T-cell (primary cell): Measurements from ENCODE around the gene RPS6KA2. TPM values are rescaled to one million over a fixed set of nuclear protein-coding genes. Genes with fewer than 3 reads are reported as not detected.

Source experiments
- ATAC-seq, 4 experiments: fragments of 200-7000 bp in 3 of 4; fragments of 150-1000 bp in 1 of 4; cut with Tn5 transposase; replicated peaks in 1 of 4; 1 replicate in 3 of 4; 2 replicates in 1 of 4; pipeline ENCODE4 v1.10.0; 2021; ENCODE audit warnings: moderate library complexity in 3 of 4, mild to moderate bottlenecking in 2 of 4, moderate number of reproducible peaks in 1 of 4
- CTCF ChIA-PET, 2 donors: fragments of 300-600 bp; sonication (Branson Sonifier 250); formaldehyde crosslinking; loops; one replicate each; lab custom pipeline; 2022; ENCODE audit warnings: antibody characterized with exemption in 2 of 2; lab: Charles Lee
- POLR2A ChIA-PET, 2 donors: fragments of 300-600 bp; sonication (Branson Sonifier 250); formaldehyde crosslinking; loops; one replicate each; lab custom pipeline; 2022; ENCODE audit warnings: antibody characterized with exemption in 2 of 2; lab: Charles Lee
- DNase-seq, 35 experiments: peaks; one replicate each; pipeline versions ENCODE4 v3.0.0 to v3.0.0-alpha.2; 2013 to 2023
- H3K27ac ChIP-seq: one replicate; pipeline ENCODE4 v1.5.1; 2013; ENCODE audit warnings: low read length
- H3K27me3 ChIP-seq, 2 experiments: replicated peaks in 1 of 2; 1 replicate in 1 of 2; 2 replicates in 1 of 2; pipeline versions ENCODE4 v1.6.1 to v1.7.0; 2013; ENCODE audit warnings: low read length in 1 of 2, mixed read lengths in 1 of 2; ENCODE audit not compliant: control insufficient read depth in 2 of 2, insufficient read depth in 2 of 2; ENCODE audit errors: extremely low read depth in 1 of 2
- H3K36me3 ChIP-seq, 2 donors: 1 replicate in 1 of 2; 2 replicates in 1 of 2; pipeline versions ENCODE4 v1.6.1 to v1.7.0; 2013; ENCODE audit warnings: low read length in 1 of 2; ENCODE audit not compliant: control insufficient read depth in 2 of 2, insufficient read depth in 1 of 2; ENCODE audit errors: extremely low read depth in 1 of 2
- H3K4me1 ChIP-seq, 2 experiments: 1 replicate in 1 of 2; 2 replicates in 1 of 2; pipeline versions ENCODE4 v1.6.1 to v1.7.0; 2013; ENCODE audit warnings: low read length in 2 of 2, mixed read lengths in 1 of 2; ENCODE audit not compliant: insufficient read depth in 2 of 2, control insufficient read depth in 1 of 2; ENCODE audit errors: extremely low read depth in 1 of 2
- H3K4me3 ChIP-seq, 2 donors: 1 replicate in 1 of 2; 2 replicates in 1 of 2; pipeline versions ENCODE4 v1.5.1 to v1.7.0; 2013; ENCODE audit warnings: mild to moderate bottlenecking in 2 of 2, low read length in 1 of 2, moderate library complexity in 1 of 2; ENCODE audit not compliant: control insufficient read depth in 1 of 2; ENCODE audit errors: extremely low read depth in 1 of 2
- H3K9me3 ChIP-seq: 2 replicates; pipeline ENCODE4 v1.7.0; 2013
- H3K27ac Mint-ChIP-seq, 2 donors: one replicate each; pipeline ENCODE4 v1.8.0; 2020 to 2021; ENCODE audit warnings: mild to moderate bottlenecking in 2 of 2, mixed read lengths in 2 of 2
- H3K27me3 Mint-ChIP-seq, 2 donors: one replicate each; pipeline ENCODE4 v1.8.0; 2021 to 2022; ENCODE audit warnings: mixed read lengths in 2 of 2
- H3K36me3 Mint-ChIP-seq: one replicate; pipeline ENCODE4 v1.8.0; 2021; ENCODE audit warnings: mixed read lengths
- H3K4me1 Mint-ChIP-seq, 3 donors: one replicate each; pipeline ENCODE4 v1.8.0; 2020 to 2022; ENCODE audit warnings: mixed read lengths in 3 of 3, mild to moderate bottlenecking in 1 of 3
- H3K4me3 Mint-ChIP-seq, 3 donors: one replicate each; pipeline ENCODE4 v1.8.0; 2020 to 2022; ENCODE audit warnings: mild to moderate bottlenecking in 3 of 3, mixed read lengths in 3 of 3, moderate library complexity in 3 of 3
- H3K9me3 Mint-ChIP-seq, 3 donors: one replicate each; pipeline ENCODE4 v1.8.0; 2020 to 2022; ENCODE audit warnings: mixed read lengths in 3 of 3
- WGBS: methylation state at CpG from one replicate; pipeline ENCODE4 v1.1.5; 2013; ENCODE audit warnings: missing lambda C conversion rate; ENCODE audit not compliant: insufficient coverage; 5-methylcytosine and 5-hydroxymethylcytosine counted together
- total RNA-seq, 35 experiments: library from RNA in 6 of 35; stranded (reverse) in 6 of 35; fragments of 120-200 nt in 1 of 35; gene quantifications; one replicate each; pipeline versions ENCODE4 v1.2.1 to v1.2.4 and lab custom pipeline; 2013 to 2026

Gene RPS6KA2
- total RNA-seq, 5 donors from 2014 or later (not counting 1 experiment from before 2014, with no cell fraction given) = 4.1 to 21.5 (median 12.4) TPM

DNA sequence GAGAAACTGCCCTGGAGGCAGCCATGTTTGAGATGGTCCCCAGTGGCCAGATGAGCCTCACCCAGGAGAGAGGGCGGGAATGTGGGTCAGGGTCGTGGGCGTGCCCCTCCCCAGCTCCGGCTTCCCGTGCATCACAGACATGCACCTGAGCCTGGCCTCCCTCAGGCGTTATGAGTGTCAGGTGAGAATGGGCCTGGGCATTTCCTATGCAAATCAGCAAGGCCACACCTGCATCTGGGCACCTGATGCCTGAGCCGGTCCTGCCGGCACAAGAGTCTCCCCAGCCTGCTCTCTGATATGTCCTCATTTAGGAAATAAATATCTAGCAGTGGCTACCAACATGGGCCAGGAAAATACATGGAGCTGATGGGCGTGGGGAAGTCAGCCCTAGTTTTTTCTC, 123.0 kb downstream of the RPS6KA2 start:
- Mint-ChIP-seq H3K9me3 (no peaks in the 10 kb centered on the region), H3K4me3 (no peak overlapping the region), H3K36me3 (peaks cover 15% of the 10 kb centered on the region), H3K4me1 (no peaks in the 10 kb centered on the region), H3K27ac (no peak overlapping the region), H3K27me3 (no peaks in the 10 kb centered on the region)
- H3K36me3 ChIP-seq = peaks cover 0 to 9% of the 10 kb centered on the region in 2 donors
- WGBS = 90% methylated on average over 7 of the region's 9 CpGs
- H3K4me1 ChIP-seq = no peaks in the 10 kb centered on the region
- ATAC-seq (no peak), DNase-seq (no peak)
- peaks cover 0 to 2% of the 10 kb centered on the region in 2 experiments for H3K27me3 ChIP-seq
- no peaks in the 10 kb centered on the region for H3K9me3 ChIP-seq
- no peak overlapping the region for H3K4me3 ChIP-seq
- CTCF ChIA-PET = no interaction called here
- POLR2A ChIA-PET = no interaction called here
- H3K27ac ChIP-seq = no peak overlapping the region

DNA sequence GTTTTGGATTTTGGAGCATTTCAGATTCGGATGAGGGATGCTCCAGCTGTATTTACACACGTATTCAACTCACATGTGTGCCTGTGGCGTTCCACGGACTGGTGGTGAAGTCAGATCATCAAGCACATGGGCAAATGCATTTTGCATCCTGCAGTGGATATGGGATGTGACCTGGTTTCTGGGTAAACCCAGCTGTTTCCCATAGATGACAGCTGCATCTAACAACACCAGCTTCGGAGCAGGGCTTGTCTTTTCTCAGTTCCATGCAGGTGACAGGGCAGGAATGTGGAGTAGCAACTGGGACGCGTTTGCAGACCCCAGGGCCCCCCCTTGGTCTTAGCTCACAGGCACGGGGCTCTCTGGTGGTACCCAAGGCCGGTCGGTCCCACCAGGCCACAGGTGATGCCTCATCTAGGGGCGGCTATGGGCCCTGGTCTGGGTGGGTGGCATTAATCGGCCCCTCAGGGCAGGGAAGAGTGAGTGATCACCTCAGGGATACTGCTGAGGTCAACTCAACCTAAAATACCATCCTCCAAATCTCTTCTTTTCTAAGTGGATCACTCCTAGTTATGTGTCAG, 123.8 kb downstream of the RPS6KA2 start:
- H3K36me3 Mint-ChIP-seq = peaks cover 23% of the 10 kb centered on the region
- no peak for DNase-seq
- POLR2A ChIA-PET = no interaction called here
- peaks cover 0 to 2% of the 10 kb centered on the region in 2 experiments for H3K27me3 ChIP-seq
- no peak overlapping the region for H3K4me3 Mint-ChIP-seq
- no peaks in the 10 kb centered on the region for H3K4me1 Mint-ChIP-seq
- no peaks in the 10 kb centered on the region for H3K9me3 Mint-ChIP-seq
- H3K36me3 ChIP-seq = peaks cover 0 to 10% of the 10 kb centered on the region in 2 donors
- H3K27me3 Mint-ChIP-seq = no peaks in the 10 kb centered on the region
- no peak overlapping the region for H3K4me3 ChIP-seq
- H3K27ac Mint-ChIP-seq = no peak overlapping the region
- ATAC-seq = no peak
- 83% methylated on average over 8 of the region's 12 CpGs for WGBS
- H3K4me1 ChIP-seq = no peaks in the 10 kb centered on the region
- no peak overlapping the region for H3K27ac ChIP-seq
- no peaks in the 10 kb centered on the region for H3K9me3 ChIP-seq
- CTCF ChIA-PET = no interaction called here

DNA sequence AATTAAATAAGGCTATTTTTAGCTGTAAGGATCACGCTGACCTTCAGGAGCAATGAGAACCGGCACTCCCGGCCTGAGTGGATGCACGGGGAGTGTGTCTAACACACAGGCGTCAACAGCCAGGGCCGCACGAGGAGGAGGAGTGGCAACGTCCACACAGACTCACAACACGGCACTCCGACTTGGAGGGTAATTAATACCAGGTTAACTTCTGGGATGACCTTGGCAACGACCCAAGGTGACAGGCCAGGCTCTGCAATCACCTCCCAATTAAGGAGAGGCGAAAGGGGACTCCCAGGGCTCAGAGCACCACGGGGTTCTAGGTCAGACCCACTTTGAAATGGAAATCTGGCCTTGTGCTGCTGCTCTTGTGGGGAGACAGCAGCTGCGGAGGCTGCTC, 124.6 kb downstream of the RPS6KA2 start:
- DNase-seq (no peak), ATAC-seq (no peak)
- H3K9me3 ChIP-seq = no peaks in the 10 kb centered on the region
- no peak overlapping the region for H3K4me3 ChIP-seq
- H3K36me3 ChIP-seq = peaks cover 0 to 11% of the 10 kb centered on the region in 2 donors
- Mint-ChIP-seq H3K27me3 (no peaks in the 10 kb centered on the region), H3K9me3 (no peaks in the 10 kb centered on the region), H3K4me1 (no peaks in the 10 kb centered on the region), H3K4me3 (no peak overlapping the region), H3K27ac (no peak overlapping the region), H3K36me3 (peaks cover 23% of the 10 kb centered on the region)
- no peak overlapping the region for H3K27ac ChIP-seq
- ChIA-PET CTCF (no interaction called here), POLR2A (no interaction called here)
- 91% methylated on average over 10 of the region's 14 CpGs for WGBS
- peaks cover 0 to 2% of the 10 kb centered on the region in 2 experiments for H3K27me3 ChIP-seq
- no peaks in the 10 kb centered on the region for H3K4me1 ChIP-seq

DNA sequence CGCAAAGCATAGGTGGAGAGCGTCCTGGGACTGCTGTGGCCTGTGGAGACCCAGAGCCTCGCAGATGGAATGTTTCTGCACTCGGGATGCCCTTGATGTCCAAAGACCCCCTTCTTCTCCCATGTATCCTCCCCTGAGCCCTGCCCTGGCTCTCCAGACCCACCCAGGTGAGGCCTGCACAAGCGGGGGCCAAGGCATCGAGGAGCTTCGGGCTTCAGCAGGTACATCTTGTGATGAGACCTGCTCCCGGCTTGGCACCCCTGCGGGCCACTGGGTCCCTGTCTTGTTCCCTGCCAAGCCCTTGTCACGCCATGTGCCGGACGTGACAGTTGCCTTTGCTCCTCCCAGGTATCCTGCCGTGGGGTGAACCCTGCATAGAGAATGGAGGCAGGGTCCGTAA, 125.8 kb downstream of the RPS6KA2 start:
- Mint-ChIP-seq H3K4me1 (peaks cover 0 to 2% (median 0%) of the 10 kb centered on the region in 3 donors), H3K9me3 (no peaks in the 10 kb centered on the region), H3K36me3 (peaks cover 23% of the 10 kb centered on the region), H3K27me3 (no peaks in the 10 kb centered on the region), H3K27ac (no peak overlapping the region), H3K4me3 (no peak overlapping the region)
- ChIA-PET POLR2A (interaction anchor here in 1 of 2 donors (0.7 kb wide), 1 partner anchor 249 kb away, joined by 3 read pairs; no protein-coding TSS in a partner anchor), CTCF (no interaction called here)
- no peak for ATAC-seq
- H3K9me3 ChIP-seq = no peaks in the 10 kb centered on the region
- no peak overlapping the region for H3K27ac ChIP-seq
- no peaks in the 10 kb centered on the region for H3K4me1 ChIP-seq
- no peak overlapping the region for H3K4me3 ChIP-seq
- H3K27me3 ChIP-seq = peaks cover 0 to 2% of the 10 kb centered on the region in 2 experiments
- no peak for DNase-seq
- H3K36me3 ChIP-seq = peaks cover 0 to 11% of the 10 kb centered on the region in 2 donors
- WGBS = 94% methylated on average over 13 of the region's 14 CpGs

DNA sequence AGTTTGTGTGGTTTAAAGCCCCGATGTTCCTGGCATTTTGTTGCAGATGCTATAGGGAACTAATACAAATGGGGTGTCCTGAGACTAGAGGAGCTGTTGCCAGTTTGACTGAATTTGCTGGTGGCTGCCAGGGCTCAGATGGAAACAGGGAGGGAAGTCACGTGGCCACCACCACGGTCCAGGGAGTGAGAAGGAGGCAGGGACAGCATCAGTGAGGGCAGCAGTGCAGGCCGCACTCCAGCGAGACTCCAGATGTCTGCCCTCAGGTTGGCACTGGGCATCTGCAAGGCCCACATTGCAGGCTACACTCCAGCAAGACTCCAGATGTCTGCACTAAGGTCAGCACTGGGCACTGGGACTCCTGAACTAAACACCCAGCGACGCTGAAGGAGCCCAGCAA, 126.8 kb downstream of the RPS6KA2 start:
- DNase-seq = no peak
- Histone ChIP-seq H3K4me3 (no peak overlapping the region), H3K27me3 (peaks cover 0 to 2% of the 10 kb centered on the region in 2 experiments), H3K27ac (no peak overlapping the region), H3K4me1 (peaks cover 0 to under 1% of the 10 kb centered on the region in 2 experiments), H3K9me3 (no peaks in the 10 kb centered on the region), H3K36me3 (peaks cover 0 to 11% of the 10 kb centered on the region in 2 donors)
- peaks cover 0 to 2% (median 0%) of the 10 kb centered on the region in 3 donors for H3K4me1 Mint-ChIP-seq
- no peak overlapping the region for H3K4me3 Mint-ChIP-seq
- H3K36me3 Mint-ChIP-seq = peaks cover 23% of the 10 kb centered on the region
- ATAC-seq = no peak
- H3K27ac Mint-ChIP-seq = peak overlapping the region in 1 of 2 donors; percentile 19
- ChIA-PET POLR2A (no interaction called here), CTCF (no interaction called here)
- H3K27me3 Mint-ChIP-seq = no peaks in the 10 kb centered on the region
- 78% methylated on average over 7 of the region's 7 CpGs for WGBS
- no peaks in the 10 kb centered on the region for H3K9me3 Mint-ChIP-seq

DNA sequence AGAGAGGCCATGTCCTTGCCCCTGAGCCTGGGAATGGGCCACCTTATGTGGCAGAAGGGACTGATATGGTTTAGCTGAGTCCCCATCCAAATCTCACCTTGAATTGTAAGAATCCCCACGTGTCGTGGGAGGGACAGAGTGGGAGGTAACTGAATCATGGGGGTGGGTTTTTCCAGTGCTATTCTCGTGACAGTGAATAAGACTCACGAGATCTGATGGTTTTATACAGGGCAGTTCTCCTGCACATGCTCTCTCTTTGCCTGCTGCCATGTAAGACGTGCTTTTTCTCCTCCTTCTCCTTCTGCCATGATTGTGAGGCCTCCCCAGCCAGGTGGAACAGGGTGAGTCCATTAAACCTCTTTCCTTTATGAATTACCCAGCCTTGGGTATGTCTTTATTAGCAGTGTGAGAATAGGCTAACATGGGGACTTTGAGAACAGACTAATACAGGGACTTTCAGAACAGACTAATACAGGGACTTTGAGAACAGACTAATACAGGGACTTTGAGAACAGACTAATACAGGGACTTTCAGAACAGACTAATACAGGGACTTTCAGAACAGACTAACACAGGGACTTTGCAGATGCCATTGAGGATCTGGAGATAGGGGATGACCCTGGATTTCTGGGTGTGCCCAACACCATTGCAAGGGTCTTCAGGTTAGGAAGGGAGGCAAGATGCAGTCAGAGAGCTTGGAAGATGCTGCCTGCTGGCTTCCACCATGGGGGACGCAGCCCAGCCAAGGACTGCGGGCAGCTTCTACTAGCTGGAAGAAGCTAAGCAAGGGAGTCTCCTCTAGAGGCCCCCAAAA, 127.5 kb downstream of the RPS6KA2 start:
- ATAC-seq = no peak
- H3K27ac ChIP-seq = no peak overlapping the region

More for the DNA sequence above, 127.5 kb downstream of the RPS6KA2 start:
- H3K4me3 Mint-ChIP-seq = no peak overlapping the region
- peaks cover 0 to 8% of the 10 kb centered on the region in 2 experiments for H3K4me1 ChIP-seq
- no peak for DNase-seq
- H3K9me3 ChIP-seq = no peaks in the 10 kb centered on the region
- H3K36me3 Mint-ChIP-seq = peaks cover 19% of the 10 kb centered on the region
- H3K4me3 ChIP-seq = no peak overlapping the region
- ChIA-PET POLR2A (no interaction called here), CTCF (no interaction called here)
- peaks cover 0 to 8% (median 5%) of the 10 kb centered on the region in 3 donors for H3K4me1 Mint-ChIP-seq
- H3K27ac Mint-ChIP-seq = peak overlapping the region in 1 of 2 donors; percentile 5
- peaks cover 0 to 11% of the 10 kb centered on the region in 2 donors for H3K36me3 ChIP-seq
- no peaks in the 10 kb centered on the region for H3K27me3 Mint-ChIP-seq
- no peaks in the 10 kb centered on the region for H3K9me3 Mint-ChIP-seq
- peaks cover 0 to 8% of the 10 kb centered on the region in 2 experiments for H3K27me3 ChIP-seq
- WGBS = 58% methylated on average over 6 of the region's 7 CpGs
